GM12878 (cell line): Measurements from ENCODE around the gene SRD5A1. TPM values are rescaled to one million over a fixed set of nuclear protein-coding genes. Genes with fewer than 3 reads are reported as not detected.

Experiments
- ATAC-seq: fragments of 200-7000 bp; cut with Tn5 transposase; 3 replicates; pipeline ENCODE4 v1.9.1; 2020; ENCODE audit warnings: mild to moderate bottlenecking, moderate library complexity
- BruUV-seq: library from RNA; stranded (reverse); fragments of 400-500 nt; replicated peaks from 2 replicates; lab custom pipeline; 2021; lab: Mats Ljungman, UMichigan
- CTCF ChIA-PET: fragments of 300-600 bp; sonication (Branson Sonifier 250); formaldehyde crosslinking; extraction: SDS; loops from one replicate; lab custom pipeline; 2021; ENCODE audit warnings: inconsistent platforms; lab: Yijun Ruan, JAX
- POLR2A ChIA-PET: fragments of 350-600 bp; formaldehyde crosslinking; extraction: SDS; loops from one replicate; lab custom pipeline; 2021; ENCODE audit warnings: inconsistent platforms; lab: Charles Lee
- RAD21 ChIA-PET: fragments of 300-600 bp; sonication (Branson Sonifier 250); formaldehyde crosslinking; loops from one replicate; lab custom pipeline; 2023; ENCODE audit warnings: antibody characterized with exemption; ENCODE audit not compliant: unreplicated experiment; lab: Charles Lee
- SMC1A ChIA-PET: fragments of 300-600 bp; sonication (Branson Sonifier 250); formaldehyde crosslinking; loops from one replicate; lab custom pipeline; 2023; ENCODE audit not compliant: unreplicated experiment, uncharacterized antibody; lab: Charles Lee
- DNase-seq: peaks from one replicate; pipeline ENCODE4 v3.0.0-alpha.2; 2011; ENCODE audit warnings: low read depth, low spot score
- FAIRE-seq: peaks from 3 replicates; lab custom pipeline; 2011; peaks lifted over from hg19 to GRCh38; lab: Jason Lieb, UNC
- H2AFZ ChIP-seq: 2 replicates; pipeline ENCODE4 v1.6.0; 2011; ENCODE audit warnings: low read depth, low read length, control low read depth; ENCODE audit not compliant: control insufficient read depth
- H3K27ac ChIP-seq: 2 replicates; pipeline ENCODE4 v1.5.1; 2011; ENCODE audit warnings: control low read depth; ENCODE audit not compliant: control insufficient read depth, insufficient read depth
- H3K27me3 ChIP-seq, 2 experiments: replicated peaks in 1 of 2; 2 replicates each; pipeline versions ENCODE4 v1.6.0 to v1.6.1; 2011; ENCODE audit warnings: low read length in 1 of 2; ENCODE audit not compliant: control insufficient read depth in 2 of 2, insufficient read depth in 2 of 2
- H3K36me3 ChIP-seq, 2 experiments: 2 replicates each; pipeline ENCODE4 v1.5.1; 2011; ENCODE audit warnings: low read length in 1 of 2; ENCODE audit not compliant: control insufficient read depth in 2 of 2, insufficient read depth in 2 of 2
- H3K4me1 ChIP-seq: 2 replicates; pipeline ENCODE4 v1.6.1; 2011; ENCODE audit warnings: mild to moderate bottlenecking, low read length, moderate library complexity, mixed read lengths; ENCODE audit not compliant: control insufficient read depth, insufficient read depth
- H3K4me2 ChIP-seq: 2 replicates; pipeline ENCODE4 v1.6.0; 2011; ENCODE audit warnings: control low read depth; ENCODE audit not compliant: control insufficient read depth, insufficient read depth
- H3K4me3 ChIP-seq: fragments of 200-600 bp; sonication (generic); 2 replicates; pipeline ENCODE4 v1.5.1; 2016
- H3K79me2 ChIP-seq: 2 replicates; pipeline ENCODE4 v1.6.0; 2011; ENCODE audit warnings: low read length; ENCODE audit not compliant: control insufficient read depth, insufficient read depth
- H3K9ac ChIP-seq: 2 replicates; pipeline ENCODE4 v1.8.0; 2011; ENCODE audit warnings: low read length, control low read depth, mixed read lengths; ENCODE audit not compliant: control insufficient read depth, insufficient read depth
- H3K9me3 ChIP-seq: replicated peaks from 3 replicates; pipeline ENCODE4 v1.5.1; 2011; ENCODE audit warnings: mild to moderate bottlenecking, low read length; ENCODE audit not compliant: control insufficient read depth, insufficient read depth
- H4K20me1 ChIP-seq: 2 replicates; pipeline ENCODE4 v1.6.0; 2011; ENCODE audit not compliant: control insufficient read depth, insufficient read depth
- HCFC1 ChIP-seq: fragments of 150-350 bp; IDR thresholded peaks from 2 replicates; pipeline ENCODE4 v1.6.1; 2014; ENCODE audit warnings: low read length
- NFYA ChIP-seq: IDR thresholded peaks from 2 replicates; pipeline ENCODE4 v1.6.1; 2011; ENCODE audit warnings: low read depth, mild to moderate bottlenecking, low read length, improper control_type of control experiment, borderline replicate concordance
- NKRF ChIP-seq: fragments of 450-650 bp; conservative IDR thresholded peaks from 2 replicates; pipeline ENCODE4 v1.6.1; 2017; ENCODE audit warnings: mild to moderate bottlenecking, moderate library complexity
- POLR2A ChIP-seq: IDR thresholded peaks from 2 replicates; pipeline ENCODE4 v1.6.1; 2011; ENCODE audit warnings: low read depth, mild to moderate bottlenecking, low read length
- YY1 ChIP-seq: IDR thresholded peaks from 2 replicates; pipeline ENCODE4 v1.6.1; 2011; ENCODE audit warnings: low read depth, mild to moderate bottlenecking, low read length
- ZBED1 ChIP-seq: IDR thresholded peaks from 2 replicates; pipeline ENCODE4 v1.6.1; 2016; ENCODE audit warnings: borderline replicate concordance
- WGBS: methylation state at CpG from one replicate; pipeline ENCODE4 v1.1.6; 2016; ENCODE audit warnings: low lambda C conversion rate; ENCODE audit not compliant: insufficient replicate concordance, insufficient coverage; ENCODE audit errors: missing lambda C conversion rate; 5-methylcytosine and 5-hydroxymethylcytosine counted together
- in situ Hi-C: fragments of 300-500 bp; cut with MboI; formaldehyde crosslinking; loops from 9 replicates; pipeline ENCODE4 v1.14.3; 2018; ENCODE audit warnings: mixed read lengths
- intact Hi-C: fragments of 100-400 bp; cut with micrococcal nuclease; formaldehyde crosslinking; loops from one replicate; pipeline ENCODE4 v1.14.2; 2022; ENCODE audit not compliant: unreplicated experiment
- polyA plus RNA-seq, 11 experiments: library from polyadenylated mRNA; depleted of rRNA in 4 of 11; unstranded in 6 of 11; stranded (reverse) in 5 of 11; fragments of >200 nt; fragmentation: Nextera tagmentation in 4 of 11; fragmentation: Illumina TruSeq in 1 of 11; extraction: Ambion mirVana in 4 of 11; extraction: Trizol in 1 of 11; gene quantifications; 1 replicate in 1 of 11; 2 replicates in 10 of 11; pipeline versions ENCODE4 v1.2.1 to v1.2.3, GENCODE V29; 2011 to 2016; ENCODE audit warnings: inconsistent platforms in 2 of 11, missing spikeins in 2 of 11, low read depth in 1 of 11
- total RNA-seq, 4 experiments: library from RNA; depleted of rRNA in 3 of 4; stranded (reverse); fragments of >200 nt in 3 of 4; fragmentation: Illumina TruSeq in 1 of 4; extraction: Trizol in 1 of 4; gene quantifications; 2 replicates each; pipeline versions ENCODE4 v1.2.1 to v1.2.3, GENCODE V29; 2013 to 2021

SRD5A1 gene
- total and polyA plus RNA-seq, 10 of the 15 experiments (the other 5 are each of a cell fraction or from before 2014, with no cell fraction given), result 0.76 to 20.1 (median 12.3) TPM

- ChIA-PET CTCF (interaction anchor here (0.5 to 2.8 kb wide), 9 partner anchors 18 to 169 kb away, joined by 3 to 19 read pairs (median 4); no protein-coding TSS in a partner anchor), POLR2A (interaction anchor here (1.0 to 1.6 kb wide), 8 partner anchors 9 to 112 kb away, joined by 3 to 6 read pairs (median 4); partner anchors contain the start of gene TENT4A), SMC1A (interaction anchor here (0.7 to 4.0 kb wide), 13 partner anchors 8 to 112 kb away, joined by 3 to 24 read pairs (median 5); no protein-coding TSS in a partner anchor), RAD21 (interaction anchor here (0.9 to 4.4 kb wide), 14 partner anchors 10 to 150 kb away, joined by 3 to 32 read pairs (median 4); partner anchors contain the start of gene TENT4A)
- under 1% methylated on average over 48 of the region's 75 CpGs for WGBS
- Histone ChIP-seq H4K20me1 (no peaks in the 10 kb centered on the region; the same call in 1 of the 2 replicates), H3K36me3 (peaks cover 0 to 22% of the 10 kb centered on the region in 2 experiments; a peak in 2 of 4 replicates), H2AFZ (peak overlapping the region; percentile 83), H3K27me3 (no peaks in the 10 kb centered on the region), H3K79me2 (peaks cover 55% of the 10 kb centered on the region), H3K4me1 (peaks cover 4% of the 10 kb centered on the region; the same call in 1 of the 2 replicates), H3K4me2 (peak overlapping the region; percentile 81; the same call in 1 of the 2 replicates), H3K9ac (peak overlapping the region; percentile 98), H3K9me3 (no peaks in the 10 kb centered on the region; the same call in 2 of the 3 replicates), H3K4me3 (peak overlapping the region; percentile 98), H3K27ac (peak overlapping the region; percentile 97)
- BruUV-seq, result no TSS peak
- in situ Hi-C loops (loop anchor here (5.0 kb wide), 1 partner anchor 104 kb away; no protein-coding TSS in a partner anchor), intact Hi-C loops (loop anchor here (1.0 to 5.0 kb wide), 4 partner anchors 79 to 146 kb away; no protein-coding TSS in a partner anchor)
- peak; percentile 73 for ATAC-seq
- TF ChIP-seq NFYA (no peak), NKRF (peak; percentile 57), POLR2A (peak; percentile 75), ZBED1 (no peak), HCFC1 (no peak), YY1 (0 out of 2 replicates have a peak, but pooled peaks have one; percentile 3)
- DNase-seq, result no peak
- FAIRE-seq, result no peak
Observed at GRCh38 chr5:6633469-6634245, 417 bp downstream of the SRD5A1 start.
